Panc1 (cell line): Measurements from ENCODE around the gene SPIRE1. TPM values are rescaled to one million over a fixed set of nuclear protein-coding genes. Genes with fewer than 3 reads are reported as not detected.
A peak's percentile ranks its signal among the peaks of the same experiment; 100 is the strongest.
"Not testable (repeated sequence)": the region's sequence is repeated elsewhere in the genome, so short reads cannot be mapped to it uniquely, and the experiment has no call there.

Experiments
- ATAC-seq: fragments of 200-7000 bp; cut with Tn5 transposase; 2 replicates; pipeline ENCODE4 v1.9.1; 2020; ENCODE audit warnings: mild to moderate bottlenecking, moderate library complexity
- BruUV-seq: library from RNA; stranded (reverse); fragments of 400-500 nt; replicated peaks from 2 replicates; lab custom pipeline; 2021; lab: Mats Ljungman, UMichigan
- CTCF ChIA-PET: fragments of 300-600 bp; sonication (Branson Sonifier 250); formaldehyde crosslinking; loops from one replicate; lab custom pipeline; 2022; ENCODE audit warnings: antibody characterized with exemption; lab: Charles Lee
- POLR2A ChIA-PET: fragments of 300-600 bp; sonication (Branson Sonifier 250); formaldehyde crosslinking; loops from one replicate; lab custom pipeline; 2022; ENCODE audit warnings: antibody characterized with exemption; lab: Charles Lee
- DNase-seq: peaks from one replicate; pipeline ENCODE4 v3.0.0-alpha.2; 2010; ENCODE audit warnings: low read depth, low spot score
- H3K27ac ChIP-seq: 2 replicates; pipeline ENCODE4 v1.5.1; 2011; ENCODE audit warnings: mild to moderate bottlenecking, low read length, inconsistent platforms
- H3K27me3 ChIP-seq: fragments of 200-500 bp; sonication (Bioruptor generic); 2 replicates; pipeline ENCODE4 v1.6.0; 2014; ENCODE audit warnings: low read length, inconsistent platforms; ENCODE audit not compliant: control insufficient read depth, insufficient read depth
- H3K36me3 ChIP-seq: fragments of 200-500 bp; sonication (Bioruptor generic); 2 replicates; pipeline ENCODE4 v1.5.1; 2014; ENCODE audit warnings: inconsistent platforms, mild to moderate bottlenecking, low read length, moderate library complexity; ENCODE audit not compliant: control insufficient read depth, insufficient read depth
- H3K4me1 ChIP-seq: 2 replicates; pipeline ENCODE4 v1.5.1; 2011; ENCODE audit warnings: inconsistent platforms, mild to moderate bottlenecking, low read length, moderate library complexity; ENCODE audit not compliant: control insufficient read depth, insufficient read depth
- H3K4me3 ChIP-seq, 2 experiments: 2 replicates each; pipeline ENCODE4 v1.5.1; 2011 to 2012; ENCODE audit warnings: low read depth in 2 of 2, low read length in 2 of 2, mild to moderate bottlenecking in 2 of 2, inconsistent platforms in 1 of 2, moderate library complexity in 1 of 2
- H3K9me3 ChIP-seq: fragments of 200-500 bp; sonication (Bioruptor generic); 2 replicates; pipeline ENCODE4 v1.5.1; 2014; ENCODE audit warnings: low read depth, mild to moderate bottlenecking, inconsistent platforms, low read length, moderate library complexity; ENCODE audit not compliant: control insufficient read depth, insufficient read depth
- POLR2AphosphoS5 ChIP-seq: IDR thresholded peaks from 2 replicates; pipeline ENCODE4 v1.6.1; 2012; ENCODE audit warnings: mild to moderate bottlenecking, low read depth, low read length, moderate library complexity
- SIN3A ChIP-seq: IDR thresholded peaks from 2 replicates; pipeline ENCODE4 v1.6.1; 2012; ENCODE audit warnings: low read depth, mild to moderate bottlenecking, low read length, moderate library complexity, borderline replicate concordance; ENCODE audit not compliant: insufficient read depth
- TCF7L2 ChIP-seq: IDR thresholded peaks from 2 replicates; pipeline ENCODE4 v1.6.1; 2011; ENCODE audit warnings: mild to moderate bottlenecking, low read depth, low read length, inconsistent platforms
- in situ Hi-C: cut with HindIII; loops from 2 replicates; pipeline ENCODE4 v1.10.0; 2016; ENCODE audit warnings: low sequenced_read_pairs, low pct_unique_long_range_greater_than_20kb
- intact Hi-C: fragments of 100-400 bp; cut with micrococcal nuclease; formaldehyde crosslinking; loops from one replicate; pipeline ENCODE4 v1.10.0; 2022; ENCODE audit not compliant: unreplicated experiment
- total RNA-seq: library from RNA; stranded (reverse); gene quantifications from one replicate; pipeline ENCODE4 v1.2.1, GENCODE V29; 2021; ENCODE audit not compliant: unreplicated experiment
- TF ChIP-seq, protein P1 (sequence below): fragments of 450-650 bp; IDR thresholded peaks from 2 replicates; pipeline ENCODE4 v1.5.1; 2017; ENCODE audit warnings: mild to moderate bottlenecking
- TF ChIP-seq, protein P2 (sequence below), 2 experiments: IDR thresholded peaks; 2 replicates each; pipeline ENCODE4 v1.6.1; 2011 to 2012; ENCODE audit warnings: low read depth in 2 of 2, control low read depth in 1 of 2, low read length in 1 of 2, mild to moderate bottlenecking in 1 of 2, moderate library complexity in 1 of 2; ENCODE audit not compliant: insufficient read depth in 1 of 2

SPIRE1 gene
- total RNA-seq, 1 experiment from 2014 or later, result 45.5 TPM

DNA sequence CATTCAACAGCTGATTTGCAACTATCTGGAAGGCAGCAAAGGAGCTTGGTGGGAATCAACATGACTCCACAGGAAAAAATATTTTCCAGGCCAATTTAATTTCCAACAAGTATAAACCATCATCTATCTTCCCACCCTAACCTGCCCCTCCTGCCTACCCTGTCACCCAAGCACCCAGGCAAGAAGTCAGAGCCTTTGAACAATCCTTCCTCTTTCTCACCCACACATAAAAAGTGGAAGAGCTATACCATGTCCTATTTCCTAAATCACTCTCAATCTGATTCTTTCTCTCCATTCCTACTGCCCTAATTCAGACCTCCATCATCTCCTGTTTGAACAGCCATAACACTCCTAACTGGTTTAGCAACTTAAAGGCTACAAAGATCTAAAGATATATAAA, 12.7 kb downstream of the SPIRE1 start:
- no peak for ATAC-seq

DNA sequence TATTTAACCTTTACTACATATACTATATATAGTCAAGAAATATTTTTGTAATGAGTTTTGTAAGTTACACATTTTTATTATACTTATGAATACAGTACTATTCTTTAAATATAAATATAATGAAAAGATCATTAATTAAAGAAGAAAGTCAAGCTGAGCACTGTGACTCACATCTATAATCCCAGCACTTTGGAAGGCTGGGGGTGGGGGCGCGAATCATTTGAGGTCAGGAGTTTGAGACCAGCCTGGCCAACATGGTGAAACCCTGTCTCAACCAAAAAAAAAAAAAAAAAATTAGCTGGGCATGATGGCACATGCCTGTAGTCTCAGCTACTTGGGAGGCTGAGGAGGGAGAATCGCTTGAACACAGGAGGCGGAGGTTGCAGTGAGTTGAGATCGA, 14.2 kb downstream of the SPIRE1 start:
- ATAC-seq, DNase-seq, H3K27me3 ChIP-seq, POLR2A ChIA-PET, H3K9me3 ChIP-seq, H3K27ac ChIP-seq, intact Hi-C loops, H3K36me3 ChIP-seq, in situ Hi-C loops, H3K4me3 ChIP-seq, BruUV-seq: not testable (repeated sequence)
- CTCF ChIA-PET, result interaction anchor here (0.6 kb wide), 1 partner anchor 360 kb away, joined by 4 read pairs; no protein-coding TSS in a partner anchor
- peaks cover 27% of the 10 kb centered on the region for H3K4me1 ChIP-seq

More for the DNA sequence above, 12.7 kb downstream of the SPIRE1 start:
- TF ChIP-seq, protein P1, sequence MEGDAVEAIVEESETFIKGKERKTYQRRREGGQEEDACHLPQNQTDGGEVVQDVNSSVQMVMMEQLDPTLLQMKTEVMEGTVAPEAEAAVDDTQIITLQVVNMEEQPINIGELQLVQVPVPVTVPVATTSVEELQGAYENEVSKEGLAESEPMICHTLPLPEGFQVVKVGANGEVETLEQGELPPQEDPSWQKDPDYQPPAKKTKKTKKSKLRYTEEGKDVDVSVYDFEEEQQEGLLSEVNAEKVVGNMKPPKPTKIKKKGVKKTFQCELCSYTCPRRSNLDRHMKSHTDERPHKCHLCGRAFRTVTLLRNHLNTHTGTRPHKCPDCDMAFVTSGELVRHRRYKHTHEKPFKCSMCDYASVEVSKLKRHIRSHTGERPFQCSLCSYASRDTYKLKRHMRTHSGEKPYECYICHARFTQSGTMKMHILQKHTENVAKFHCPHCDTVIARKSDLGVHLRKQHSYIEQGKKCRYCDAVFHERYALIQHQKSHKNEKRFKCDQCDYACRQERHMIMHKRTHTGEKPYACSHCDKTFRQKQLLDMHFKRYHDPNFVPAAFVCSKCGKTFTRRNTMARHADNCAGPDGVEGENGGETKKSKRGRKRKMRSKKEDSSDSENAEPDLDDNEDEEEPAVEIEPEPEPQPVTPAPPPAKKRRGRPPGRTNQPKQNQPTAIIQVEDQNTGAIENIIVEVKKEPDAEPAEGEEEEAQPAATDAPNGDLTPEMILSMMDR, result no peak
- TF ChIP-seq POLR2AphosphoS5 (no peak), SIN3A (no peak), TCF7L2 (no peak)
- TF ChIP-seq, protein P2, sequence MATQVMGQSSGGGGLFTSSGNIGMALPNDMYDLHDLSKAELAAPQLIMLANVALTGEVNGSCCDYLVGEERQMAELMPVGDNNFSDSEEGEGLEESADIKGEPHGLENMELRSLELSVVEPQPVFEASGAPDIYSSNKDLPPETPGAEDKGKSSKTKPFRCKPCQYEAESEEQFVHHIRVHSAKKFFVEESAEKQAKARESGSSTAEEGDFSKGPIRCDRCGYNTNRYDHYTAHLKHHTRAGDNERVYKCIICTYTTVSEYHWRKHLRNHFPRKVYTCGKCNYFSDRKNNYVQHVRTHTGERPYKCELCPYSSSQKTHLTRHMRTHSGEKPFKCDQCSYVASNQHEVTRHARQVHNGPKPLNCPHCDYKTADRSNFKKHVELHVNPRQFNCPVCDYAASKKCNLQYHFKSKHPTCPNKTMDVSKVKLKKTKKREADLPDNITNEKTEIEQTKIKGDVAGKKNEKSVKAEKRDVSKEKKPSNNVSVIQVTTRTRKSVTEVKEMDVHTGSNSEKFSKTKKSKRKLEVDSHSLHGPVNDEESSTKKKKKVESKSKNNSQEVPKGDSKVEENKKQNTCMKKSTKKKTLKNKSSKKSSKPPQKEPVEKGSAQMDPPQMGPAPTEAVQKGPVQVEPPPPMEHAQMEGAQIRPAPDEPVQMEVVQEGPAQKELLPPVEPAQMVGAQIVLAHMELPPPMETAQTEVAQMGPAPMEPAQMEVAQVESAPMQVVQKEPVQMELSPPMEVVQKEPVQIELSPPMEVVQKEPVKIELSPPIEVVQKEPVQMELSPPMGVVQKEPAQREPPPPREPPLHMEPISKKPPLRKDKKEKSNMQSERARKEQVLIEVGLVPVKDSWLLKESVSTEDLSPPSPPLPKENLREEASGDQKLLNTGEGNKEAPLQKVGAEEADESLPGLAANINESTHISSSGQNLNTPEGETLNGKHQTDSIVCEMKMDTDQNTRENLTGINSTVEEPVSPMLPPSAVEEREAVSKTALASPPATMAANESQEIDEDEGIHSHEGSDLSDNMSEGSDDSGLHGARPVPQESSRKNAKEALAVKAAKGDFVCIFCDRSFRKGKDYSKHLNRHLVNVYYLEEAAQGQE (IDR thresholded peaks at IDR 0.05; ENCODE audit: insufficient read depth in 1 of 2, low read depth in 2 of 2, low read length in 1 of 2), result no peak
- H3K4me1 ChIP-seq, result peaks cover 17% of the 10 kb centered on the region
- ChIA-PET CTCF (no interaction called here), POLR2A (no interaction called here)
- no peaks in the 10 kb centered on the region for H3K36me3 ChIP-seq
- H3K4me3 ChIP-seq, result no peak overlapping the region
- no peaks in the 10 kb centered on the region for H3K9me3 ChIP-seq
- intact Hi-C loops (no loop called here), in situ Hi-C loops (no loop called here)
- no peaks in the 10 kb centered on the region for H3K27me3 ChIP-seq
- DNase-seq, result no peak
- no TSS peak for BruUV-seq
- H3K27ac ChIP-seq, result peak overlapping the region; percentile 52; the same call in 1 of the 2 replicates

DNA sequence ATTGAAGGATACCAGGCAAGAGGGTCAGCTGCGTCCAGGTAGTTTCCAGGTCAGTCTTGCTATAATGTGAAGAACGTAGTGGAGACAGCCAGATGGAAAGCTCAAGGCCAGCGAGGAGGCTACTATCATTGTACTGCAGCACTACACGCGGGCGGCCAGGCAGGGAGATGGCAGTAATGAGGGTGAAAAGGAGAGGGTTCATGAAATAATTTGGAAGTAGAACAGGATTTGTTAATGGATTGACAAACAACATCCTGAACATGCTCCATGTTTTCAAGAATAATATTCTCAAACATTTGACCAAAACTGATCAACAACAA, 17.1 kb downstream of the SPIRE1 start:
- POLR2A ChIA-PET, result no interaction called here
- no peaks in the 10 kb centered on the region for H3K36me3 ChIP-seq
- ATAC-seq (peak; percentile 82; the same call in 1 of the 2 replicates), DNase-seq (no peak)
- peak overlapping the region; percentile 73 for H3K27ac ChIP-seq
- peaks cover 26% of the 10 kb centered on the region for H3K4me1 ChIP-seq
- H3K4me3 ChIP-seq, result peak overlapping the region in 1 of 2 experiments; percentile 37; a peak in 2 of 4 replicates
- no TSS peak for BruUV-seq
- no peaks in the 10 kb centered on the region for H3K9me3 ChIP-seq
- intact Hi-C loops, result no loop called here
- CTCF ChIA-PET, result no interaction called here
- no peaks in the 10 kb centered on the region for H3K27me3 ChIP-seq
- TF ChIP-seq, protein P1, result no peak
- TF ChIP-seq, protein P2 (IDR thresholded peaks at IDR 0.05; ENCODE audit: insufficient read depth in 1 of 2, low read depth in 2 of 2, low read length in 1 of 2), result no peak
- TF ChIP-seq POLR2AphosphoS5 (no peak), SIN3A (no peak), TCF7L2 (no peak)
- in situ Hi-C loops, result no loop called here
